Endothelial cell of umbilical vein (primary cell): ENCODE results near the gene JAKMIP1.

ENCODE experiments used
- CTCF ChIP-seq, 2 donors: IDR thresholded peaks; 1 replicate in 1 of 2; 2 replicates in 1 of 2; pipeline ENCODE4 v1.5.1; 2011; ENCODE audit warnings: low read length in 2 of 2, mild to moderate bottlenecking in 2 of 2, moderate library complexity in 2 of 2, control low read depth in 1 of 2, inconsistent platforms in 1 of 2, low read depth in 1 of 2; ENCODE audit not compliant: insufficient read depth in 1 of 2; ENCODE audit errors: extremely low read depth in 1 of 2
- EZH2 ChIP-seq: IDR thresholded peaks from 2 replicates; pipeline ENCODE4 v1.6.1; 2012; ENCODE audit warnings: borderline replicate concordance, low read depth, mild to moderate bottlenecking, moderate library complexity, low read length, inconsistent platforms; ENCODE audit not compliant: severe bottlenecking
- JUN ChIP-seq: IDR thresholded peaks from 2 replicates; pipeline ENCODE4 v1.6.1; 2011; ENCODE audit warnings: borderline replicate concordance, low read depth; ENCODE audit not compliant: insufficient read length, insufficient read depth
- MAX ChIP-seq: IDR thresholded peaks from 2 replicates; pipeline ENCODE4 v1.6.1; 2011; ENCODE audit not compliant: insufficient read depth, insufficient read length
- POLR2A ChIP-seq: IDR thresholded peaks from 2 replicates; pipeline ENCODE4 v1.6.1; 2012; ENCODE audit warnings: low read depth, mild to moderate bottlenecking, control low read depth, low read length
- POLR2AphosphoS5 ChIP-seq: IDR thresholded peaks from 2 replicates; pipeline ENCODE4 v1.6.1; 2012; ENCODE audit warnings: low read depth, mild to moderate bottlenecking, control low read depth, low read length, moderate library complexity; ENCODE audit not compliant: insufficient read depth

GRCh38 chr4:6143603-6144181, 56.7 kb downstream of the JAKMIP1 start:
- no peak for TF ChIP-seq POLR2AphosphoS5
- no peak for TF ChIP-seq CTCF (IDR thresholded peaks at IDR 0.05; ENCODE audit: extremely low read depth in 1 of 2, insufficient read depth in 1 of 2, low read depth in 1 of 2, low read length in 2 of 2)
- no peak for TF ChIP-seq POLR2A
- TF ChIP-seq MAX, result no peak
- no peak for TF ChIP-seq JUN
- TF ChIP-seq EZH2, result no peak
